GM12878 (cell line): ENCODE data around the gene GRM1. TPM values are rescaled to one million over a fixed set of nuclear protein-coding genes. Genes with fewer than 3 reads are reported as not detected.

Experiments used
- ATAC-seq: fragments of 200-7000 bp; cut with Tn5 transposase; 3 replicates; pipeline ENCODE4 v1.9.1; 2020; ENCODE audit warnings: mild to moderate bottlenecking, moderate library complexity
- BruUV-seq: library from RNA; stranded (reverse); fragments of 400-500 nt; replicated peaks from 2 replicates; lab custom pipeline; 2021; lab: Mats Ljungman, UMichigan
- CTCF ChIA-PET: fragments of 300-600 bp; sonication (Branson Sonifier 250); formaldehyde crosslinking; extraction: SDS; loops from one replicate; lab custom pipeline; 2021; ENCODE audit warnings: inconsistent platforms; lab: Yijun Ruan, JAX
- POLR2A ChIA-PET: fragments of 350-600 bp; formaldehyde crosslinking; extraction: SDS; loops from one replicate; lab custom pipeline; 2021; ENCODE audit warnings: inconsistent platforms; lab: Charles Lee
- RAD21 ChIA-PET: fragments of 300-600 bp; sonication (Branson Sonifier 250); formaldehyde crosslinking; loops from one replicate; lab custom pipeline; 2023; ENCODE audit warnings: antibody characterized with exemption; ENCODE audit not compliant: unreplicated experiment; lab: Charles Lee
- SMC1A ChIA-PET: fragments of 300-600 bp; sonication (Branson Sonifier 250); formaldehyde crosslinking; loops from one replicate; lab custom pipeline; 2023; ENCODE audit not compliant: unreplicated experiment, uncharacterized antibody; lab: Charles Lee
- DNase-seq: peaks from one replicate; pipeline ENCODE4 v3.0.0-alpha.2; 2011; ENCODE audit warnings: low read depth, low spot score
- FAIRE-seq: peaks from 3 replicates; lab custom pipeline; 2011; peaks lifted over from hg19 to GRCh38; lab: Jason Lieb, UNC
- H2AFZ ChIP-seq: 2 replicates; pipeline ENCODE4 v1.6.0; 2011; ENCODE audit warnings: low read depth, low read length, control low read depth; ENCODE audit not compliant: control insufficient read depth
- H3K27ac ChIP-seq: 2 replicates; pipeline ENCODE4 v1.5.1; 2011; ENCODE audit warnings: control low read depth; ENCODE audit not compliant: control insufficient read depth, insufficient read depth
- H3K27me3 ChIP-seq, 2 experiments: replicated peaks in 1 of 2; 2 replicates each; pipeline versions ENCODE4 v1.6.0 to v1.6.1; 2011; ENCODE audit warnings: low read length in 1 of 2; ENCODE audit not compliant: control insufficient read depth in 2 of 2, insufficient read depth in 2 of 2
- H3K36me3 ChIP-seq, 2 experiments: 2 replicates each; pipeline ENCODE4 v1.5.1; 2011; ENCODE audit warnings: low read length in 1 of 2; ENCODE audit not compliant: control insufficient read depth in 2 of 2, insufficient read depth in 2 of 2
- H3K4me1 ChIP-seq: 2 replicates; pipeline ENCODE4 v1.6.1; 2011; ENCODE audit warnings: mild to moderate bottlenecking, low read length, moderate library complexity, mixed read lengths; ENCODE audit not compliant: control insufficient read depth, insufficient read depth
- H3K4me2 ChIP-seq: 2 replicates; pipeline ENCODE4 v1.6.0; 2011; ENCODE audit warnings: control low read depth; ENCODE audit not compliant: control insufficient read depth, insufficient read depth
- H3K4me3 ChIP-seq: fragments of 200-600 bp; sonication (generic); 2 replicates; pipeline ENCODE4 v1.5.1; 2016
- H3K79me2 ChIP-seq: 2 replicates; pipeline ENCODE4 v1.6.0; 2011; ENCODE audit warnings: low read length; ENCODE audit not compliant: control insufficient read depth, insufficient read depth
- H3K9ac ChIP-seq: 2 replicates; pipeline ENCODE4 v1.8.0; 2011; ENCODE audit warnings: low read length, control low read depth, mixed read lengths; ENCODE audit not compliant: control insufficient read depth, insufficient read depth
- H3K9me3 ChIP-seq: replicated peaks from 3 replicates; pipeline ENCODE4 v1.5.1; 2011; ENCODE audit warnings: mild to moderate bottlenecking, low read length; ENCODE audit not compliant: control insufficient read depth, insufficient read depth
- H4K20me1 ChIP-seq: 2 replicates; pipeline ENCODE4 v1.6.0; 2011; ENCODE audit not compliant: control insufficient read depth, insufficient read depth
- BACH1 ChIP-seq: fragments of 450-650 bp; IDR thresholded peaks from 2 replicates; pipeline ENCODE4 v1.6.1; 2017; ENCODE audit warnings: mild to moderate bottlenecking, borderline replicate concordance
- BHLHE40 ChIP-seq, 2 experiments: fragments of 450-650 bp in 1 of 2; IDR thresholded peaks; 2 replicates each; pipeline ENCODE4 v1.6.1; 2011 to 2017; ENCODE audit warnings: low read depth in 2 of 2, borderline replicate concordance in 1 of 2, improper control_type of control experiment in 1 of 2, low read length in 1 of 2, mild to moderate bottlenecking in 1 of 2
- FOS ChIP-seq: IDR thresholded peaks from 3 replicates; pipeline ENCODE4 v1.6.1; 2011; ENCODE audit warnings: borderline replicate concordance; ENCODE audit not compliant: insufficient read length; ENCODE audit errors: extremely low read depth
- FOXK2 ChIP-seq: fragments of 450-650 bp; IDR thresholded peaks from 2 replicates; pipeline ENCODE4 v1.6.1; 2017; ENCODE audit warnings: mild to moderate bottlenecking, moderate library complexity
- GABPA ChIP-seq: IDR thresholded peaks from 2 replicates; pipeline ENCODE4 v1.6.1; 2014; ENCODE audit warnings: antibody characterized with exemption, low read depth, mild to moderate bottlenecking, inconsistent platforms
- NBN ChIP-seq: fragments of 450-650 bp; IDR thresholded peaks from 2 replicates; pipeline ENCODE4 v1.6.1; 2016
- PAX8 ChIP-seq: fragments of 450-650 bp; IDR thresholded peaks from 2 replicates; pipeline ENCODE4 v1.6.1; 2017; ENCODE audit warnings: mild to moderate bottlenecking, moderate library complexity
- SREBF2 ChIP-seq: IDR thresholded peaks from 2 replicates; pipeline ENCODE4 v1.6.1; 2012; ENCODE audit warnings: mild to moderate bottlenecking, low read length
- STAT1 ChIP-seq: fragments of 450-650 bp; conservative IDR thresholded peaks from 2 replicates; pipeline ENCODE4 v1.6.1; 2014; ENCODE audit warnings: antibody characterized with exemption, mild to moderate bottlenecking
- in situ Hi-C: fragments of 300-500 bp; cut with MboI; formaldehyde crosslinking; loops from 9 replicates; pipeline ENCODE4 v1.14.3; 2018; ENCODE audit warnings: mixed read lengths
- intact Hi-C: fragments of 100-400 bp; cut with micrococcal nuclease; formaldehyde crosslinking; loops from one replicate; pipeline ENCODE4 v1.14.2; 2022; ENCODE audit not compliant: unreplicated experiment
- polyA plus RNA-seq, 11 experiments: library from polyadenylated mRNA; depleted of rRNA in 4 of 11; unstranded in 6 of 11; stranded (reverse) in 5 of 11; fragments of >200 nt; fragmentation: Nextera tagmentation in 4 of 11; fragmentation: Illumina TruSeq in 1 of 11; extraction: Ambion mirVana in 4 of 11; extraction: Trizol in 1 of 11; gene quantifications; 1 replicate in 1 of 11; 2 replicates in 10 of 11; pipeline versions ENCODE4 v1.2.1 to v1.2.3, GENCODE V29; 2011 to 2016; ENCODE audit warnings: inconsistent platforms in 2 of 11, missing spikeins in 2 of 11, low read depth in 1 of 11
- total RNA-seq, 4 experiments: library from RNA; depleted of rRNA in 3 of 4; stranded (reverse); fragments of >200 nt in 3 of 4; fragmentation: Illumina TruSeq in 1 of 4; extraction: Trizol in 1 of 4; gene quantifications; 2 replicates each; pipeline versions ENCODE4 v1.2.1 to v1.2.3, GENCODE V29; 2013 to 2021
- TF ChIP-seq, protein P1 (sequence below): fragments of 450-650 bp; IDR thresholded peaks from 2 replicates; pipeline ENCODE4 v1.6.1; 2017; ENCODE audit warnings: mild to moderate bottlenecking
- TF ChIP-seq, protein P2 (sequence below): IDR thresholded peaks from 2 replicates; pipeline ENCODE4 v1.6.1; 2012; ENCODE audit warnings: low read depth, low read length, improper control_type of control experiment
- TF ChIP-seq, protein P3 (sequence below): IDR thresholded peaks from 2 replicates; pipeline ENCODE4 v1.6.1; 2012; ENCODE audit warnings: mild to moderate bottlenecking, low read depth, low read length

GRM1 gene
- total and polyA plus RNA-seq, 10 of the 15 experiments (the other 5 are each of a cell fraction or from before 2014, with no cell fraction given) = 0.04 TPM; not detected in 9

DNA sequence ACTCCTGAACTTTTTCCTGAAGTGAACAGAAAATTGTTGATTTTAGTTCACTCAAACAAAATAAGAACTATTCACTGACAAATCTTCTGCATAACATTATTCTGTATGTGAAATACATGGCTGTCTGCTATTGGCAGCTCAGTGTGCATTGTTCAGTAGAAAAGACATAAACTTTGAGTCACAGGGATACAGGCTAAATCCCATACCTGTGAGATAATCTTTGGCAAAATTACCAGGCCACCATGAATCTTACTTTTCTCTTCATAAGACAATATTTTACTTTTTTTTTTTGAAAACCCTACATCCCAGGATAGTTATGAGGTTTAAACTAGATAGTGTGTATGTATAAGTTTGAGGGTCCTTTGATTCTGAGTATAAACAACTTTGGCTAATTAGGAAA lies 224.8 kb downstream of the GRM1 start:
- intact Hi-C loops (no loop called here), in situ Hi-C loops (no loop called here)
- Histone ChIP-seq H3K79me2 (no peaks in the 10 kb centered on the region), H3K36me3 (no peaks in the 10 kb centered on the region), H3K4me3 (no peak overlapping the region), H4K20me1 (no peaks in the 10 kb centered on the region), H3K27ac (no peak overlapping the region), H3K9me3 (no peaks in the 10 kb centered on the region), H3K4me2 (no peak overlapping the region), H3K27me3 (no peaks in the 10 kb centered on the region), H2AFZ (no peak overlapping the region), H3K9ac (no peak overlapping the region), H3K4me1 (no peaks in the 10 kb centered on the region)
- POLR2A ChIA-PET = no interaction called here
- no TSS peak for BruUV-seq
- no peak for ATAC-seq
- TF ChIP-seq BACH1 = no peak
- no peak for TF ChIP-seq STAT1
- TF ChIP-seq FOS = no peak
- TF ChIP-seq PAX8 = no peak
- TF ChIP-seq SREBF2 = no peak
- TF ChIP-seq FOXK2 = no peak
- TF ChIP-seq, protein P1, sequence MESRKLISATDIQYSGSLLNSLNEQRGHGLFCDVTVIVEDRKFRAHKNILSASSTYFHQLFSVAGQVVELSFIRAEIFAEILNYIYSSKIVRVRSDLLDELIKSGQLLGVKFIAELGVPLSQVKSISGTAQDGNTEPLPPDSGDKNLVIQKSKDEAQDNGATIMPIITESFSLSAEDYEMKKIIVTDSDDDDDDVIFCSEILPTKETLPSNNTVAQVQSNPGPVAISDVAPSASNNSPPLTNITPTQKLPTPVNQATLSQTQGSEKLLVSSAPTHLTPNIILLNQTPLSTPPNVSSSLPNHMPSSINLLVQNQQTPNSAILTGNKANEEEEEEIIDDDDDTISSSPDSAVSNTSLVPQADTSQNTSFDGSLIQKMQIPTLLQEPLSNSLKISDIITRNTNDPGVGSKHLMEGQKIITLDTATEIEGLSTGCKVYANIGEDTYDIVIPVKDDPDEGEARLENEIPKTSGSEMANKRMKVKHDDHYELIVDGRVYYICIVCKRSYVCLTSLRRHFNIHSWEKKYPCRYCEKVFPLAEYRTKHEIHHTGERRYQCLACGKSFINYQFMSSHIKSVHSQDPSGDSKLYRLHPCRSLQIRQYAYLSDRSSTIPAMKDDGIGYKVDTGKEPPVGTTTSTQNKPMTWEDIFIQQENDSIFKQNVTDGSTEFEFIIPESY = no peak
- TF ChIP-seq BHLHE40 (IDR thresholded peaks at IDR 0.05; ENCODE audit: borderline replicate concordance in 1 of 2, low read depth in 2 of 2, low read length in 1 of 2) = no peak
- TF ChIP-seq NBN = no peak
- TF ChIP-seq, protein P2, sequence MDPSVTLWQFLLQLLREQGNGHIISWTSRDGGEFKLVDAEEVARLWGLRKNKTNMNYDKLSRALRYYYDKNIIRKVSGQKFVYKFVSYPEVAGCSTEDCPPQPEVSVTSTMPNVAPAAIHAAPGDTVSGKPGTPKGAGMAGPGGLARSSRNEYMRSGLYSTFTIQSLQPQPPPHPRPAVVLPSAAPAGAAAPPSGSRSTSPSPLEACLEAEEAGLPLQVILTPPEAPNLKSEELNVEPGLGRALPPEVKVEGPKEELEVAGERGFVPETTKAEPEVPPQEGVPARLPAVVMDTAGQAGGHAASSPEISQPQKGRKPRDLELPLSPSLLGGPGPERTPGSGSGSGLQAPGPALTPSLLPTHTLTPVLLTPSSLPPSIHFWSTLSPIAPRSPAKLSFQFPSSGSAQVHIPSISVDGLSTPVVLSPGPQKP = no peak
- no peak for TF ChIP-seq GABPA
- TF ChIP-seq, protein P3, sequence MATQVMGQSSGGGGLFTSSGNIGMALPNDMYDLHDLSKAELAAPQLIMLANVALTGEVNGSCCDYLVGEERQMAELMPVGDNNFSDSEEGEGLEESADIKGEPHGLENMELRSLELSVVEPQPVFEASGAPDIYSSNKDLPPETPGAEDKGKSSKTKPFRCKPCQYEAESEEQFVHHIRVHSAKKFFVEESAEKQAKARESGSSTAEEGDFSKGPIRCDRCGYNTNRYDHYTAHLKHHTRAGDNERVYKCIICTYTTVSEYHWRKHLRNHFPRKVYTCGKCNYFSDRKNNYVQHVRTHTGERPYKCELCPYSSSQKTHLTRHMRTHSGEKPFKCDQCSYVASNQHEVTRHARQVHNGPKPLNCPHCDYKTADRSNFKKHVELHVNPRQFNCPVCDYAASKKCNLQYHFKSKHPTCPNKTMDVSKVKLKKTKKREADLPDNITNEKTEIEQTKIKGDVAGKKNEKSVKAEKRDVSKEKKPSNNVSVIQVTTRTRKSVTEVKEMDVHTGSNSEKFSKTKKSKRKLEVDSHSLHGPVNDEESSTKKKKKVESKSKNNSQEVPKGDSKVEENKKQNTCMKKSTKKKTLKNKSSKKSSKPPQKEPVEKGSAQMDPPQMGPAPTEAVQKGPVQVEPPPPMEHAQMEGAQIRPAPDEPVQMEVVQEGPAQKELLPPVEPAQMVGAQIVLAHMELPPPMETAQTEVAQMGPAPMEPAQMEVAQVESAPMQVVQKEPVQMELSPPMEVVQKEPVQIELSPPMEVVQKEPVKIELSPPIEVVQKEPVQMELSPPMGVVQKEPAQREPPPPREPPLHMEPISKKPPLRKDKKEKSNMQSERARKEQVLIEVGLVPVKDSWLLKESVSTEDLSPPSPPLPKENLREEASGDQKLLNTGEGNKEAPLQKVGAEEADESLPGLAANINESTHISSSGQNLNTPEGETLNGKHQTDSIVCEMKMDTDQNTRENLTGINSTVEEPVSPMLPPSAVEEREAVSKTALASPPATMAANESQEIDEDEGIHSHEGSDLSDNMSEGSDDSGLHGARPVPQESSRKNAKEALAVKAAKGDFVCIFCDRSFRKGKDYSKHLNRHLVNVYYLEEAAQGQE = no peak
- no peak for DNase-seq
- no peak for FAIRE-seq
- CTCF ChIA-PET = no interaction called here
- RAD21 ChIA-PET = no interaction called here
- SMC1A ChIA-PET = no interaction called here
